HG03159 (cell line): Measurements from ENCODE around the gene LRWD1.
"Not testable (repeated sequence)": the region's sequence is repeated elsewhere in the genome, so short reads cannot be mapped to it uniquely, and the experiment has no call there.

Source experiments
- ATAC-seq: cut with Tn5 transposase; IDR thresholded peaks from one replicate; pipeline ENCODE4 v1.9.1; 2021; ENCODE audit warnings: mild to moderate bottlenecking, moderate library complexity; ENCODE audit not compliant: unreplicated experiment

Gene LRWD1

DNA sequence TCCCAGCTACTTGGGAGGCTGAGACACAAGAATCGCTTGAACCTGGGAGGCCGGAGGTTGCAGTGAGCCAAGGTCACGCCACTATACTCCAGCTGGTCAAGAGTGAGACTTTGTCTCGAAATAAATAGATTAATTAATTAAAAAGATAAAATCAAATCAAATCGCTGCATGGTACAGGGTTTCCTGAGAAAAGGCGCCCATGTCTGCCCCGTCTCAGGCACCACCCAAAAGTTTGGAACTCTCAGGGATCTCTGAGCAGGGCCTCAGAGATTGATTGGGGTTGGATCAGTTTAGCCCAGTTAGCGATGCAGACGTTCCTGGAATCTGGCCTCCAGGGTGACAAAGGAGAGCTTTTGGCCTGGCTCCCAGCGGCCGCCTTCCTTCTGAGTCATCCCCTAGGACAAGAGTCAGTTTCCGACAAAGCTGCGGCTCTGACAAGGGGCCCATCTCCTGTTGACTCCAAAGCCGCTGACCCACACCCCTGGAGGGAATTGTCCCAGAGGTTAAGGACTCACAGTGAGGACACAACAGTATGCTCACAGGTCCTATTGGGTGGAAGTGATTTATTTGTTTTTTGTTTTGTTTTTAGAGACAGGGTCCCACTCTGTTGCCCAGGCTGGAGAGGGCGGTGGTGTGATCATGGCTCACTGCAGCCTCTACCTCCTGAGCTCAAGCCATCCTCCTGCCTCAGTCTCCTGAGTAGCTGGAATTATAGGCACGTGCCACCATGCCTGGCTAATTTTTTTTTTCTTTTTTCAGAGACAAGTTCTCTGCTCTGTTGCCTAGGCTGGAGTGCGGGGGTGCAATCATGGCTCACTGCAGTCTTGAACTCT lies 24.6 kb upstream of the LRWD1 start:
- no peak for ATAC-seq

DNA sequence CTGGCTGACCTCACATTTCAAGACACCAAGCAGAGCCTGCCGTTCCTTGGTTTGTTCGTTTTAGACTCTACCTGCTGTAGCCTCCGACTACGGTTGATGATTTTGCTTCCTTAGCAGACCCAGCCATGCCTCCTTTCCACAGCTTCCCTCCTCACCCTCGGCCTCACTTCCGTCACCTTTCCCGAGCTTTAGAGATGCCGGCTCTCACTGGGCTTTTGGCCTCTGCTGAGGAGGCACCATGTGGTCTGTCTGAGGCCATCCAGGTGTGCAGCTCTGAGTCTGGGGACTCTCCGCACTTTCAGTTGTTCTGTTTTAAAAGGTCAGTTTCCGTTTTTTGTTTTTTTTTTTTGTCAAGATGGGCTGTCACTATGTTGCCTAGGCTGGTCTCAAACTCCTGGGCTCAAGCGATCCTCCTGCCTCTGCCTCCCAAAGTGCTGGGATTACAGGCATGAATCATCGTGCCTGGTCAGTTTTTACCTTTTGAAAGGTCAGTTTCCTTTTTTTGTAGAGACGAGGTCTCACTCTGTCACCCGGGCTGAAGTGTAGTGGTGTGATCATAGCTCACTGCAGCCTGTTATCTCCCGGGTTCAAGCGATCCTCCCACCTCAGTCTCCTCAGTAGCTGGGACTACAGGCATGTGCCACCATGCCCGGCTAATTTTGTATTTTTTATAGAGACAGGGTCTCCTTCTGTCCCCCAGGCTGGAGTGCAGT lies 19.7 kb upstream of the LRWD1 start:
- peak; percentile 52 for ATAC-seq

GRCh38 chr7:102445674-102446071 lies 19.1 kb upstream of the LRWD1 start:
- no peak for ATAC-seq

- ATAC-seq, result no peak
Measured at GRCh38 chr7:102446387-102447156, 18.2 kb upstream of the LRWD1 start.

DNA sequence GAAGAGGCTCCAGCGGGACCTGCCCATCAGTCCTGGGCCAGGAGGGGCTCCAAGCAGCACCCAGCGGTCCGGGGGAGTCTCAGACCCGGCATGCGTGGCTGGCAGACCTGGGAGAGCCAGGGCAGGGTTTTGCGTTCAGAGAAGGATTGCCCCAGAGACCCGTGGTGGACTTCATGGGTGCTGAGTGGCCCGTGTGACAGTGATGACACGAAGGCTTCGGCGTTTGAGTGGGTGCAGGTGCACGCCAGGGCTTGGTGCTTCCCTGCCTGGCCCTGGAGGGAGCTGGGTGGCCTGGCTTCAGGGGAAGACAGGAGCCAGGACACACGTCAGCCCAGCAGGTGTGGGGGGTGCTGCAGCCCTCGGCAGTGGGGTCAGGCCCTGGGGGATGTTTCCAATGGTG lies 17.5 kb upstream of the LRWD1 start:
- no peak for ATAC-seq

DNA sequence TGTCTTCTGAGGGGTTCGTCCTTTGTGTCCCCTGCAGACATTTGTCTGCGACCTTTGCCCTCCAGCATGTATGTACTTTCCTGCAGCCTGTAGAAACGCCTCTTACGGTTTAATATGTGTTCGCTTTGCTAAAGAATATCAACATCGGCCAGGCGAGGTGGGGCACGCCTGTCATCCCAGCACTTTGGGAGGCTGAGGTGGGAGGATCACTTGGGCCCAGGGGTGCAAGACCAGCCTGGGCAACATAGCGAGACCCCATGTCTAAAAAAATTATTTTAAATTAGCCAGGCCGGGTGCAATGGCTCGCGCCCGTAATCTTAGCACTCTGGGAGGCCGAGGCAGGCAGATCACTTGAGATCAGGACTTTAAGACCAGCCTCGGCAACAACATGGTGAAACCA lies 15.6 kb upstream of the LRWD1 start:
- no peak for ATAC-seq

DNA sequence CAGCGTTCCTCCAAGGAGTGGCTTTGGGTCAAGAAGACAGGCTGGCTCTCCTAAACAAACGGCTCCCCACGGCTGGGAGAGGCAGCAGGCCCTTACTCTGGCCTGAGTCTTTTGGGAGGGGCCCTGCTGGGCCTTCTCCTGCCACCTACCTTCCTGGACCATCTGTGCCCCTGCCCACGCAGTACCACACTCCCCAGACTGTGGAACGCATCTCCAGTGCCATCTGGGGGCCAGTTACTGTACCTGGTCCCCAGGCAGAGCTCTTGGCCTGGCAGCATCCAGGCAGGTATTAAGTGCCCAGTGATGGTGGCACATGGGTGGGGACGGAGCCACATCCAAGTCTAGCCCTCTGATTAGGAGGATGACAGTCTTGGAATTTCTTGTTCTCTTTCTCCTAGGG lies 14.5 kb upstream of the LRWD1 start:
- no peak for ATAC-seq

DNA sequence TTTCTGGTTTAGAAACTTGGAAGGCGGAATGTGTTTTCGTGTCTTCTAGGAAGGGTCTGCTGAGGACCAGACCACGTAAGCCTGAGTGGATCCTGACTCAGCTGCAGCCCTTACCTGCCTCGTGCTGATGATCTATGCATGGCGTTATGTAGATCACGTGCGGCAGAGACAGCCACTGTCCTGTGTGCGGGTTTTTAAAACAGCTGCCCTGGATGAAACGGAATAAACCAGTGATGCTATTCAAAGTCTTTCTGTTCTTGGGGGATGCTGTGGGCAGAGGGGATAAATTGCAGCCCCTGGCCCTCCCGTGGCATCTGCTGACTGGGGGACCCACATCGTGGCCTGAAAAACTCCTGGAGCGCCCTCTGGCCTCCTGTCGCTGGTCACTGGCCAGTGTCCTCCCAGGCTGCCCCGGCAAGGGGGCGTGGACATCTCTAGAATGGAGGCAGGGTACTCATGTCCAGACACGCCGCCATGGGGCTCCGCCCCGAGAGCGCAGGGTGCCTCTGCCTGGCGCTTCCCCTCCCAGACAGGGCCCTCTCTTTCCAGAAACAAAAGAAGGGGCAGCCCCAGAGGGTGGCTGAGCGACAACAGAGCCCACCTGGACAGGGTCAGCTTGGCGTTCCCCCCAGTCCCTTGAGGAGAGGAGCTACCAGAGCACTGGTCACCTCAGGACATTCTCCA lies 13.3 kb upstream of the LRWD1 start:
- no peak for ATAC-seq

GRCh38 chr7:102452451-102452850 lies 12.3 kb upstream of the LRWD1 start:
- no peak for ATAC-seq

- ATAC-seq, result no peak
Measured at GRCh38 chr7:102453319-102453718, 11.5 kb upstream of the LRWD1 start.

GRCh38 chr7:102454468-102454867 lies 10.3 kb upstream of the LRWD1 start:
- ATAC-seq, result no peak

DNA sequence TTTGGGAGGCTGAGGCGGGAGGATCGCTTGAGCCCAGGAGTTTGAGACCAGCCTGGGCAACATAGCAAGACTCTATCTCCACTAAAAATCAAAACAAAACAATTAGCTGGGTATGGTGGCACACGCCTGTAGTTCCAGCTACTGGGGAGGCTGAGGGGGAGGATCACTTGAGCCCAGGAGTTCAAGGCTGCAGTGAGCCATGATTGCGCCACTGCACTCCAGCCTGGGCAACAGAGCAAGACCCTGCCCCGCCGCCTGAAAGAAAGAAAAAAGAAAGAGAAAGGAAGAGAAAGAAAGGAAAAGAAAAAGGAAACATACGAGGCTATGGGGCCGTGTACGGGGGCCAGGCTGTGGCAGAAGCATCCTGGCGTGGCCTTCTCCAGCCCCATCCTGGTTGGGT lies 9.9 kb upstream of the LRWD1 start:
- ATAC-seq, result not testable (repeated sequence)

GRCh38 chr7:102455596-102455995 lies 9.2 kb upstream of the LRWD1 start:
- ATAC-seq, result no peak

DNA sequence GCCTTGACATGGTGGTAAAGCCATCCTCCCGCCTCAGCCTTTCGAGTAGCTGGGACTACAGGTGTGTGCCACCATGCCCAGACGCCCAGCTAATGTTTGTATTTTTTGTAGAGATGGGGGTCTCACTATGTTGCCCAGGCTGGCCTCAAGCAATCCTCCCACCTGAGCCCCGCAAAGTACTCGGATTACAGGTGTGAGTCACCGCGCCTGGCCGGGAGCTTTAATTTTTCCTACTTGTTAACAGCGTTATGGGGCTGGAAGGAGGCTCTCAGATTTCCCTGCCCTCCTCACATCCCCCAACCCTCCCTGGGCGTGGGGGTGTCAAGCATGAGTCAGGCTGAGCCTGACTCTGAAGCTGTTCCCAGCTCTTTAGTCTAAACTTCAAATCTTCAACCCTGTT lies 8.5 kb upstream of the LRWD1 start:
- ATAC-seq, result no peak

- ATAC-seq, result no peak
Measured at GRCh38 chr7:102457352-102457924, 7.3 kb upstream of the LRWD1 start.

GRCh38 chr7:102459221-102459844 lies 5.5 kb upstream of the LRWD1 start:
- ATAC-seq, result no peak

DNA sequence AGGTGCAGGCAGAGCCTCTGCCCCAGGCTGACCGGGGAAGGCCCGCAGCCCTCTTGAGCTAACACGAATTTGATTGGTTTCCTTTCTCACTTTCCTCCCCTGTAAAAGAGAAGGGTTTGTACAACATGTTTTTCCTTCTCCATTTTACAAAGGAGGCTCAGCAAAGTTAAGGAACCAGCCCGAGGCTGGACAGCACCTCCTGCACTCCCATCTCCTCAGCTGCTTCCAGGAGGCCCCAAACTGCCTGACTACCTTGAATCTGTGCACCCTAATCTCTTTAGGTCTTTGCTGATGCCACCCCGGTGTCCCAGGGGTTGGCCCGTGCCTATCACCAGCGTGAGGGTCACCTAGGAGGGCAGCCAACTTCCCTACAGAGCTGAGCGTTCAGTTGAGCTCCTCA lies 4.3 kb upstream of the LRWD1 start:
- ATAC-seq, result no peak

DNA sequence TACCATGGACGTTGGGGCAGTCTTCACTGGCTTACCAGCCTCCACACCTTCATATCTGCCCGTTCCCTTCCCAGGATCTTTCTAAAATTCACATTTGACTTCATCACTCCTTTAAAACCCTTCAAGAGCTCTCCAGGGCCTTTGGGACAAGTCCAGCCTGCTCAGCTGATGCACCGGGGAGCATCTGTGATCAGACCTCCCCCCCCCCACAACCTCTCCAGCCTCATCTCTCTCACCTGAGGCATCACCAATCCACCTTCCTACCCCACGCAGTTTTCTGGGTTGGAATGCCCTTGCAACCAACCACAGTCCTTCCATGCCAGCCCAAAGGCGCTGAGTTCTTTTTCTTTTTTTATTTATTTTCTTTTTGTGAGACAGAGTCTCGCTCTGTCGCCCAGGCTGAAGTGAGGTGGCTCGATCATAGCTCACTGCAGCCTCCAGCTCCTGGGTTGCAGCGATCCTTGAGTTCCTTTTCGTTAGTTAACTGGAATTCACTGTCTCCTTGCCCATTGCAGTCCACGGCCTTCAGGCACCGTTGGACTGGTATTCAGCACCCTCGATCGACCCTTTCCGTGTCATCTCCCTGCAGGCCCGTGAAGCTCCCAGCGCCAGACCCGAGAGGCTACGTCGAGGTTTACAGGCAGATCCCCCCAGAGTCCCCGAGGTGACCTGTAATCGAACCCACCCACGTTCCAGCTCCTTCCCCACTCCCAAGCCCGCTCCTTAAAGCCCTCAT lies 775 bp upstream of the LRWD1 start:
- ATAC-seq, result no peak

GRCh38 chr7:102466097-102466496 lies 1.3 kb downstream of the LRWD1 start:
- no peak for ATAC-seq
